Middle frontal gyrus (tissue), 1 donor: ENCODE data around the gene ZNF407.
"Not testable (repeated sequence)": the region's sequence is repeated elsewhere in the genome, so short reads cannot be mapped to it uniquely, and the experiment has no call there.

Source experiments
- DNase-seq: peaks from one replicate; pipeline ENCODE4 v3.0.0-alpha.2; 2015; ENCODE audit warnings: low spot score; ENCODE audit errors: extremely low spot score

ZNF407 gene

DNA sequence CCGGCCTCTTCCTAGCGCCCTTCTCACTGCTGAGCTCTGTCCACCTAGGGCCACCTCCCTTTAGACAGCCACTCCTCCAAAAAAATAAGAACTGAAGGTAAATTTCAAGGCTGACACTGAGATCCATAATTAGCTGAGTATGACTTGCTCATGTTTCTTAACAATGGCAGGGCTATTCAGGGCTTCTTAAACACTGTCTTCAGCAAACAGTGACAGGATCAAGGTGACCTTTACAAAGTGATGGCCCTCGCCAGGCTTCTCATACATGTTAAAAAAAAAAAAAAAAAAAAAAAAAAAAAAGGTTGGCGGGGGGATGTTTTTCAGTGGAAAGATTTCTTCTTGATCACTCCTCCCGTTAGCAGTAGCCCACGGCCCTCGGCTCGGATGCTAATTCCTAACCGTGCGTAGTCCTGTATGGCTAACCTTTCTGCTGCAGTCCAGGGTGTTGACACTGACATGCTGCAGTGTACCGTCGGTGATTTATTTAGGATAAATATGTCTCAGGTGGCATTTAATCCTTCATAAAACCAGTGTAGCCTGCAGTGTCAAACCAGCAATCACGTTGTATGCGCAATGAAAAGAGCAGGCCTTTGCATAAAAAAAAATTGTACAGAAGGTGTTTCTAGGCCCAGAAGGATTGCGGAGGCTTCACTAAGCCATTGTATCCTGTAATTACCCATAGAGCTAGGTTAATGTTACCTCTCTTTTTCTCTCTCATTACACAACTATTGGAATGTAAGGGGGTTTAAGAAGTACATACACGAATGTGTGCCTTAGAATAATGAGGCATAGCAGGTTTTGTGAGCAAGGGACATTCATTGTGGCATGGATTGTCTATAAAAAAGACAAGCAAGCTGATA lies 468.6 kb downstream of the ZNF407 start:
- DNase-seq, result no peak

DNA sequence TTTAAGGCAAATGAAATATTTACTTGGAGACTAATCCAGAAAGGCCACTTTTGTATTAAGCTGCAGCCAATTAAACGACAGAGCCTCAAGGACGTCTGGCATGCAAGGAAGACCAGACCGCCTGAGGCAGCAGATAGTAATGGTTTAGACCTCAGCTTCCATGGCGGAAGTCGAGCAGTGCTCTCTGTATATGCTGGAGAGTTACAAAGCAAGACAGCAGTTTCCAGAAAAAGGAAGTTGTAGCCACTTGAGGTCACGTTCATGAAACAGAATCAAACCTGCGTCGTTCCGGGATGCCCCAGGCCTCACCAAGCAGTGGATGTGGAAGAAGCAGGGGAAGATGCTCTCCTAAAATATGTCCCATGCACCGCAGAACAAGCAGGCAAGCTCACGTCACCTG lies 469.3 kb downstream of the ZNF407 start:
- no peak for DNase-seq

DNA sequence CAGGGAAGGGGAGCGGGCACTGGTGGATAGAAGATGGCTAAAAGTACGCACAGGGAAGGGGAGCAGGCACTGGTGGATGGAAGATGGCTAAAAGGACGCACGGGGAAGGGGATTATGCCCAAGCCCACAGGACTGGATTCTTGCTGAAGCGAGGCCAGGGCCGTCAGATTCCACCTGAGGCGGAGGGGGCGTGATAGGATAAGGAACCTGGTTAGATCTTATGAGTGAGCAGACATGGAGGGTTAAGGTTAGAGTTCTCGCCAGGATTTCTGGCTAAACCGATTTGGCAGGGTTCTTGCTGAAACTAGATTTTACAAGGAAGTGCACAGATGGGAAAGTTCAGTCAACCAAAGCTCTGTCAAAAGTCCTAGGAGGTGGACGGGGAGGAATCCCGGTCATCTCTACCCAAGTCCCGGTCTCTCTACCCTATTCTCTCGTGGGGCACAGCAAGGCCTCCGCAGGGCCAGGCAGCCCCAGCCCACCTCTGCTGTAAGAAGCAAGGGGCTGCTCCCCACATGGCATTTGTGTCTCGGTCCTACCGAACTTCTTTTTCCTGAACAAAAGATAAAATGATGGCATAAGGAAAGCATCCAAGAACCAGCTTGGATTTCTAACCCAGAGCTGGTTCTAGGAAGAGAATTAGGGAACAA lies 470.5 kb downstream of the ZNF407 start:
- no peak for DNase-seq

DNA sequence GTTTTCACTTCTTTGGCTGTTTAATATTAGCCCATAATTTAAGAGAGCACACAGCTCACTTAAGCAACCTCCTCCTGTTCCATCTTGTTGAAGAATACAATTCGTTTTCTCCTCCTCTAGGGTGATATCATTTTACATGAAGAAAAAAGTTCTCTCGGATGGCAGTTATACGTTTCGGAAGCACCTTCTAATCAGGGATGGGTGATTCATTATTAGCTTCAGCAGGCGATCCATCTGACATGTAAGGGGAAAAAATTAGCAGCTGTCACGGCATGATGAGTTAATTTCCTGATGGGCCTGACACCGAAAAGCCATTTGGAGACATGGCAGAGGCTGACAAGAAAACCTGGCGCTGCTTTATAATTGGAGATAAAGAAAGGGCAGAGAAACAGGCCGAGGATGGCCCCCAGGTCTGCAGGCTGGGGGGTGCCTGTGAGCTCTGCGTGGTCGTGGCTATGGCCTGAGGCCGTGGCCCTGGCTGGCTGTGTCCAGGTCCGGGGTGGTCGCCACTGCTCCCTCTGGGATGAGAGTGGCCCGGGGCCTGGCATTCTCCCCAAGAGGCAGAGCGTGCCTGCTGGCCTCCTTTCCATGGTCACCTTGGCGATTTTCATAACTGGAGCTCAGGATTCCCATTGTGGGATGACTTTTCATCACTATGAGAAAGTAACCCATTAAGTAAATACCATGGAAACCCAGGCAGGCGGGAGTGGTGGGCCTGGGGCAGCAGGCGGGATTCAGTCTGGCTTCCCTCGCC lies 471.2 kb downstream of the ZNF407 start:
- no peak for DNase-seq

DNA sequence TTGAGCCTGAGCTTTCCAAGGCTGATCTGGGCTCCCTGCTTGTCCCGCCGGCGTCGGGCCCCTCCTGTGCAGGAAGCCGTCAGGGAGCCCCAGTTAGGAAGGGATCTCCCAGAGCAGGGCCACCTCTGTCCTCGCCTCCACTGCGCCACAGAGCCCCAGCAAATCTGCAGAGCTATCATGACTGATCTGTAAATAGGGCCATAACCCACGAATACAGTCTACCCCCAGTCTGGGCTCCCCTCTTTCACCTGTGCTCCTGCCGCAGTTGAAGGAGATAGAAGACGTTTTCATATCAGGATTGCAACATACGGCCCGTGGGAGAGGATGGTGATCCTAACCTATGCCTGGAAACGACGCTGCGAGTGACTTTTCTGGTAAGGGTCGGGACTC lies 472.6 kb downstream of the ZNF407 start:
- DNase-seq, result no peak

DNA sequence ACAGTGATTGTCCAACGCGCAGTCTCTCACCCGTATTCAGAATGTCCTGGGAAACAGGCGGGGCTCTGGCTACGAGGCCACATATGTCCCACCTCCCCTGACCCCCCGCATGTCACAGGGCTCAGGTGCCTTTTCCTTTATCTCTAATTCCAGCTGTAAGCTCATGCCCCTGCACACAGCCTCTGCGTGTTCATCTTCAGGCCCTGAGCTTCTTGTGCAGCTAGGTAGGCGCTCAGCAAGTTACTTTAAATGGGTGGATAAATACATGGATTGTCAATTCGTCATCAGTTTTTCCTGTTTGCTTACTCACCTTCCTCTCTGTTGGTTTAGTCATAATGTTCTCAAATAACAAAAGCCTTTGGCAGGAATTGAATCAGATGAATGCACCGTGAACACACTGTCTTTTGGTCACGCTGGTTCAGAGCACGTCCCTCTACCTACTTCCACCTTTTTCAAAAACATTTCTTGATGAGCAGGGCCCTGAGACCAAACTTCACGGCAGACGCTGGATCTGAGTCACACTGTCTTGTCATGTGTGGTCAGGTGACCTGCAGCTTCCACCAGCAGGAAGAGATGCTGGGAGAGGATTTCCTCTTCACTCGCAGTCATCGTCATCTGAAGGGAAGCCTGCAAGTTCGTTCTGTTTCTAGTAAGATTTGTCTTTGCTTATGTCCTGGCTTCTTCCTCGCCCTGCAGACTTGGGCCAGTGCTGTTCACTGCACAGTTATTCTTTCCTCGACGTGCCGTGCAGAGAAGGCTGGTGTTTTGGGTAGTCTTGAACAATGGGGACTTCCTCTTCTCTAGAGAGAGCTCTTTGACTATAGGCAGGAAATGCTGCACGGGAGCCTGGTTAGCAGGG lies 473.2 kb downstream of the ZNF407 start:
- DNase-seq, result no peak

DNA sequence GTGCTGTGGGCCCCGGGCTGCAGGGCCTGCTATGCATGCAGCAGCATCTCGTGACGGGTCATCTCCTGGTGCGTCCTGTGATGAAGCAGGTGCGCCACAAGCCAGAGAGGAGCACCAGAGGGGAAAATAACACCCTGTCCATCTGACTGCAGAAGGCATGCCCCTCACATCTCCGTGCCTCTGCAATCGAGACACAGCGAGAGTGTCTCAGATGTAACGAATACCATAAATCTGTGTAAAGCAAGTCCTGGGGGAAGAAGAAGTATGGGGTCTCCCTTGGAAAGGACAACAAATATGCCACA lies 473.8 kb downstream of the ZNF407 start:
- DNase-seq, result no peak

DNA sequence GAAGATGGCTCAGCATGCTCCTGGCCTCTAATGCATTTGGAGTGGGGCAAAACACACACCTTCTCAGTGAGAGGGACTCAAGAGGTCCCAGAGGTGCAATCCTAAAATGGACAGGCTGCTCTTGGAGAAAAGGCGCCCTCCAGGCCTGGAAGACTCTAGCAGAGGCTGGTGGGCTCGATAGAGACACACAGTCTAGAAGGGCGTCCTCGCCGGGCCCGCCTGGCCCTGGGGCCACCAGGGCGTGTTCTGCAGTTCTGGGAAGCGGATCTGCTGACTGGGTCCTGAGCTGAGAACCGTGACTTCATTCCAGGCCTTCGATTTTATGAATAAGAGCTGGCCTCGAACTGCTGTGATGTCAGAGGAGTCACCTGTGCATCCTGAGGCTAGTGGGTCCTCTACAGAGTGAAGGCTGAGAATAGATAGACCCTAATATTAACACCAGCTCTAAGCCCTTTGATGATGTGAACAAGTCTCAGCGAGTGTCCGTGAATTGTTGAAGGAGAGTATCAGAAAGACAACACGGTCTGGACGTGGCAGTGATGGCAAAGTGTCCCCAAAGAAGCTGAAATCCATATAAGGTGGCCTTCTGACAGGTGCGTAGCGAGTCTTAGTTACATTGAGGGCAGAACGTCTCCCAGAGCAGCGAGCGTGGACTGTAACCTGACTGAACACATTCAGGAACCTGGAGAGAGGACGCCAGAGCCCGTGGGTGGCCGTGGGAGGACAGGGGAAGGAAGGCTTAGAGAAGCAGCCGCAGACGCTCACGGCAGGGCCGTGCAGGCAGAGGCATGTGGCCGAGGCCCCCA lies 474.4 kb downstream of the ZNF407 start:
- DNase-seq, result no peak

DNA sequence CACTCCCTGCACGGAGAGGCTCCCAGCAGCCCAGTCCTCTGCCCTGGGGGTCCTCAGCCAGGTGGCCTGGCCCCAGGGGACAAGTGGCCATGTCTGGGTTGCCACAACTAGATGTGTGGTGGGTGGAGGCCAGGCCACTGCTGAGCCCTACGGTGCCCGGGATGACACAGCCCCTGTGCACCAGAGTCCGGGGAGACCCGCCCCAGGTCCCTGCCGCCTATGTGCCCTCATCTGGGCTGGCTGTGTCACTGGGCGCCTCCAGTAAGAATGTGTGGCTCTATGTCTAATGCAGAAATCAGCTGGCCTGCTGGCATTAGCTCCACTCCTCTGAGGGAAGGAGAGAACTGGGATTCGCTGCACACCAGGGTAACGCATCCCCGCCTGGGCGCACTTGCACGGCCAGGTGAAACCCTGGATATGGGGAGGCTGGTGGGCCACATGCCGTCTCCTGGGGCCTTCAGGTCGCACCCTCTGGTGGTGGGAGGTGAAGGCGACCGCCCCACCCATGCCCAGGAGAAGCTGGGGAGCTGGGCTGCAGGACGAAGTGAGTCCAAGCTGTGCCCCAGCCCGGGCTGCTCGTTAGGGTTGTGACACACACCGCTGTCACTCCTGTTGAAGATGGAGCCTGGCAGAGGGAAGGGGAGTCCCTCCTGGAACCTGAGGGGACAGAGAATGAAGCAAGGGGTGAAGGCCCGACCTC lies 475.2 kb downstream of the ZNF407 start:
- no peak for DNase-seq

DNA sequence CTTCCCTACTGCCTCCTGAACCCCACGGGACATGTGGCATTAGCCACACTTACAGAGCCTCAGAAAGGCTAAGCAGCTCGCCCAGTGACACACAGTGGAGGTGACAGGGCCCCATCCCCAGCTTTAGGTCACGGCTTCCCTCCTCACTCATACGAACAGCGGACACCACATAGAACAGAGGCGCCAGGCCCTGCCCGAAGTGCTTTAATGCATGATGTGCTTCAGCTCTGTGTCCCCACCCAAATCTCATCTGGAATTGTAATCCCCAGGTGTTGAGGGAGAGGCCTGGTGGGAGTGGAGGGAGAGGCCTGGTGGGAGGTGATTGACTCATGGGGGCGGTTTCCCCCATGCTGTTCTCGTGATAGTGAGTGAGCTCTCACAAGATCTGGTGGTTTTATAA lies 476.0 kb downstream of the ZNF407 start:
- no peak for DNase-seq

DNA sequence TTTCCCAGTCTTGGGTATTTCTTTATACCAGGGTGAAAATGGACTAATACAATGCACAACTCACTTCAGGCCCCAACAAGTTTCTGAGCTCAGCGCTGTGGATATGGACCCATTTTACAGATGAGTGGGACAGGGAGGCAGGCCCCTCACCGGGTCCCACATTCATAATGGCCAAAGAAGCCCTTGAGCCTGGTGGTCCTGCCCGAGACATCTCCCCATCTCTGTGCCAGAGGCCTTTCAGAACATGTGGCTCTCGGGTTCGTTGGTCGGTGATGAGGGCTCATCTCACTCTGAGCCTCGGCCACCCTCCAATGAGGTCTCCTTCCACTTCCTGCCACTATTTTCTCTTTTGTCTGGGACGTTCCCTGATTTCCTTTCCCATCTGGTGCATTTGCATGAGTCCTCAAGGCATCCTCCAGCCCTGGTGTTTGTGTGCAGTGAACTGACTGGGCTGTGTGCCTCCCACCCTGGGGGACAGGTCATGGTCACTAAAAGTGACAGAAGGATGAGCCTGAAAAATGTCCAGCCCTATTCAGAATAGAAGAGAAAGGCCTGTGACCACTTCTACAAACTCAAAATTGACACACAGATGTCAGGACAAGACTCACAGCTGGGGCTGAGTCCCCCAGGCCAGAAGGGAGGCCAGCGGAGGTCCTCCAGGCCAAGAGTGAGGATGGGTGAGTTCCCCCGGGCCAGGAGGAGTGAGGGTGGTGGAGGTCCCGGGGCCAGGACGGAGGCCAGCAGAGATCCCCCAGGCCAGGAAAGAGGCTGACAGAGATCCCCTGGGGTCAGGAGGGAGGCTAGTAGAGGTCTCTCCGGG lies 476.7 kb downstream of the ZNF407 start:
- DNase-seq, result no peak

DNA sequence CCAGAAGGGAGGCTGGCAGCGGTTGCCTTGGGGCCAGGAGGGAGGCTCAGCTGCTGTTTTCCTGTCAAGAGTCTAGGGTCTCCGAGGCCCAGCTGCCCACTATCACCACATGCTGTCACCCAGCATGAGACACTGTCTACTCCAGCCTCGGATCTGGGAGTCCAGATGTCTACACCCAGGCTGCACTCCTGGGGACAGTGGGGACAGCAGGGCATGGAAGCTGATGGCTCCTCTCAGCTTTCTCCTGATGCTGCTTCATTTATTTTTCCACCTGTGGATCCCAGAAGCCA lies 477.3 kb downstream of the ZNF407 start:
- no peak for DNase-seq

DNA sequence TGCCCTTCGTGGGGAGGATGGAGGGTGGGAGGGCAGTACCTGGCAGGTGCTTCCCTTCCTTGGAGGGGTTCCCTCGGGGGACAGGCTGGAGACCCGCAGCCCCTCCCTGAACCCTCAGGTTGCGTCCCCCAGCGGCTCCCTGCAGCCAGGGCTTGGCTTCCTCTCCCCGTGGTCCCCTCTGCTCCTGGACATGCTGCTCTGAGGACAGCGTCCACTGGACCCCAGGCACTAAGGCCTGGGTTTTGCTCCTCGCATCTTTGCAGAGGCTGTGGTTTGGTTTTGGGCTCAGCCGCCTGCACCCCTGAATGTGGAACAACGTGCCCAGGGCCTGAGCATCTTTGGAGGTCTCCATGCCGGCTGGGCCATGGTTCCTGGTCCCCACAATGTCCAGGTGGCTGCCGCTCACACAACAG lies 477.8 kb downstream of the ZNF407 start:
- no peak for DNase-seq

DNA sequence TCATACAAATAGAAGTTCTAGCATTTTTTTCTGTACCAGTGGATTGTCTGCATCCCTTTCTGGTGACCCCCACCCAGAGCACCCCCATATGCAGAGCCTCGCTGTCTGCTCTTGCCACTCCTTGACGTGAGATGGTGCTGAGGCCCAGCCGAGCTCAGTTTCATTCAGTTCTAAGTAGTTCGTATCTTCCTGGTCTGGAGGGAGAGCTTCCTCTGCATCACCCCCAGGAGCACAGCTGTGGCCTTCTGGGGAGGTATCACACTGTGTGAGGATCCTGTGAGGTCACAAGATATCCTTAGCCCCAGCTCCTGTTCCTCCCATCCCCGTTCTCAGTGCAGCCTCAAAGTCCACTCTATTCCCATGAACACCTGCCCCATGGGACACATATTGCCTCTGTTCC lies 478.6 kb downstream of the ZNF407 start:
- DNase-seq, result no peak

DNA sequence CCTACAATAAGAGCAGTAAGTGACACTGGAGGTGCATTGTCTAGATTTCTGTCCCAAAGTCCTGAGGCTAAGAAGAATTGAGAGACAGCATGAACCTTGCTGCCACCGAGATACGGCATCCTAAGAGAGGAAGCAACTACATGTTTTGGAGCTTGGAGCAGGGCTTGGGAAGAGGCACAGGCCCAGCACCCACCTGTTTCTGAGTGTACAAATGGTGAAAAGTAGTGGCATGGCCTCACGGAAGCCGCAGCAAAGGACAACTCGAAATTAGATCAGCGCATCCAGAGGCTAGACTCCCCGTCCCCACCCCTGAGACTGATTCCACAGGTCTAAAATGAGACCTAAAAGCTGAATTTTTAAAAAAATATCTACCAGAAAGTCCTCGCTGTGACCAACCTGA lies 483.8 kb downstream of the ZNF407 start:
- DNase-seq, result no peak

DNA sequence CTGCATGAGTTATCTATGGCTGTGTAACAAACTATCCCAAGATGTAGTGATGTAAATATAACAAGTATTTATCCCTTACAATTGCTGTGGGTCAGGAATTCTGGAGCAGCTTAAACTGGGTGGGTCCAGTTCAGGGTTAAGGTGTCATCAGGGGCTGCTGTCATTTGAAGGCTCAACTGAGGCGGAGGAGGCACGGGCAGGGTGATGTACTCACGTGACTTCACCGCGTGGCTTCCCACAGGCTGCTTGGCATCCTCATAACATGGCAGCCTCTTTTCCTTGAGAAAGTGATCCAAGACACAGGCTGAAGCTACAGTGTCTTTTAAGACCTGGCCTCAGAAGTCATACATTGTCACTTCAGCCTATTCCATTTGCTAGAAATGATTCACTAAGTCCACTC lies 485.5 kb downstream of the ZNF407 start:
- no peak for DNase-seq

DNA sequence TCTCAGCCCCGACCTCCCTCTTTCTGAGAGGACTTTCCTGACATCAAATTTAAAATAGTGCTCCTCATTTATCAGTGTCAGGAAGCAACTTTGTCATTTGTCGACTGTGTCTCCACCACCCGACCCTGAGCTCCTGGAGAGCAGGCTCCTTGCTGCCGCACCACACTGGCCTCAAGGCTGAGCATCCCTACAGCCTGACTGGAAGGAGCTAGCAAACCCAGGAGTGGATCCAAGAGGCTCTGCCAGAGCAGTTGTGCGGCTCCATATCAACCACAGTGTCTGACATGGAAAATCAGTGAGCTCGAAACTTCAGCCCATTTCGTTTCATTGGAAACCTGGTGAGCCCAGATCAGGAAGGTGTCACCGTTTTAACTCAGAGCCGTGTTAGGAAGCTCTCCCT lies 486.1 kb downstream of the ZNF407 start:
- DNase-seq, result no peak

DNA sequence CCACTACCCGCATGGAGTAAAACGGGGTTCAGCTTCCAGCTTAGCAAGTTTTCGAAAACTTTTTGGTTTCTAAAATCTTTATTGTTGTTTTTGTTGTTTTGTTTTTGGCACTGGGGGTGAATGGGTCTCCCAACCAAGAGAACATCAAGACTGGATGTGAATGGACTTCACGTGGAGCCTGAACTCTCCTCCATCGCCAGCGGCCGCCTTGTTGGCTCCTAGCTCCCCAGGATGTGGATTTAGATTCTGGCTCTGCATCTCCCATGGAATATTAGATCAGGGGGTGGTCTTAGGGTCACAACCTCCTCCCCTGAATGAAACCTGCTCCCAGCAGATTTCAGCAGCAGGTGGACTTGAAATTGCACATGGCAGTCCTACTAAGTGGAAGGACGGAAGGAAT lies 488.0 kb downstream of the ZNF407 start:
- DNase-seq, result not testable (repeated sequence)

DNA sequence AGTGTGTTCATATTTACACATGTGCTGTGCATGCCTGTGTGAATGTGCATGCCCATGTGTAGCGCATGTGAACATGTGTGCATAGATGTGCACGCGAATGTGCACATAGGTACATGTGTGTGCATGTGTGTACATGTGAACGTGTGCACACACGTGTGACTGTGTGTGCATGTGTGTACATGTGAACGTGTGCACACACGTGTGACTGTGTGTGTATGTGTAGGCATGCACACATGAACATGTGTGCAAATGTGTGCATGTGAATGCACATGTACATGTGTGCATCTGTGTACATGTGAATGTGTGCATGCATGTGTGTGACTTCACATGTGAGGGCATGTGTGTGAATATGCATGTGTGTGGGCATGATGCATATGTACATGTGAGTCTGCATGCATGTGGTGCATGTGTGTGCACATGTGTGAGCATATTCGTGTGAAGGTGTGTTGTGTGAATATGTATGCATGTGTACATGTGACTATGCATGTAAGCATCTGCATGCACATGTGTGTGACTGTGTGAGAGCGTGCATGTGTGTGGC lies 488.9 kb downstream of the ZNF407 start:
- no peak for DNase-seq
